ENCODE data around the gene ANXA2R.
A peak's percentile ranks its signal among the peaks of the same experiment; 100 is the strongest.
"Not testable (repeated sequence)": the region's sequence is repeated elsewhere in the genome, so short reads cannot be mapped to it uniquely, and the experiment has no call there.

ANXA2R gene

GRCh38 chr5:43033841-43034590, 6.1 kb downstream of the ANXA2R start:
- DNase-seq (ENCODE audit: low read depth), result no peak

- no peak for DNase-seq (ENCODE audit: low read depth)
Measured at GRCh38 chr5:43027054-43027785, 12.9 kb downstream of the ANXA2R start.

GRCh38 chr5:43025184-43025950, 14.8 kb downstream of the ANXA2R start:
- not testable (repeated sequence) for DNase-seq (ENCODE audit: low read depth)

GRCh38 chr5:43024217-43024616, 15.9 kb downstream of the ANXA2R start:
- DNase-seq (ENCODE audit: low read depth), result no peak

GRCh38 chr5:43021151-43021550, 19.0 kb downstream of the ANXA2R start:
- no peak for DNase-seq (ENCODE audit: low read depth)

GRCh38 chr5:43020399-43020746, 19.7 kb downstream of the ANXA2R start:
- DNase-seq (ENCODE audit: low read depth), result no peak

- DNase-seq (ENCODE audit: low read depth), result no peak
Measured at GRCh38 chr5:43019614-43020398, 20.3 kb downstream of the ANXA2R start.

- DNase-seq (ENCODE audit: low read depth), result no peak
Measured at GRCh38 chr5:43019291-43019613, 20.9 kb downstream of the ANXA2R start.

GRCh38 chr5:43017428-43017815, 22.7 kb downstream of the ANXA2R start:
- DNase-seq (ENCODE audit: low read depth), result no peak

GRCh38 chr5:43016217-43016779, 23.8 kb downstream of the ANXA2R start:
- DNase-seq (ENCODE audit: low read depth), result no peak

- DNase-seq (ENCODE audit: low read depth), result no peak
Measured at GRCh38 chr5:43014522-43014921, 25.6 kb downstream of the ANXA2R start.

GRCh38 chr5:43010935-43011315, 29.2 kb downstream of the ANXA2R start:
- no peak for DNase-seq (ENCODE audit: low read depth)

- peak; percentile 87 for DNase-seq (ENCODE audit: low read depth)
Measured at GRCh38 chr5:43008363-43009153, 31.6 kb downstream of the ANXA2R start.

GRCh38 chr5:43007911-43008362, 32.2 kb downstream of the ANXA2R start:
- DNase-seq (ENCODE audit: low read depth), result no peak

- DNase-seq (ENCODE audit: low read depth), result peak; percentile 84
Measured at GRCh38 chr5:43007246-43007910, 32.7 kb downstream of the ANXA2R start.

GRCh38 chr5:43006424-43007202, 33.5 kb downstream of the ANXA2R start:
- no peak for DNase-seq (ENCODE audit: low read depth)

GRCh38 chr5:43005031-43005430, 35.1 kb downstream of the ANXA2R start:
- DNase-seq (ENCODE audit: low read depth), result no peak

GRCh38 chr5:43001748-43002147, 38.4 kb downstream of the ANXA2R start:
- no peak for DNase-seq (ENCODE audit: low read depth)

GRCh38 chr5:43000914-43001313, 39.2 kb downstream of the ANXA2R start:
- no peak for DNase-seq (ENCODE audit: low read depth)

Data from HS-27A (cell line).